Thyroid gland (tissue), 4 donors: ENCODE data around the gene FRG2.

Experiments
- CTCF ChIP-seq, 6 experiments: fragments of 200-600 bp in 3 of 6; fragments of 450-650 bp in 3 of 6; sonication (generic) in 3 of 6; IDR thresholded peaks; one replicate each; pipeline ENCODE4 v1.5.1; 2016 to 2019; ENCODE audit warnings: antibody characterized with exemption in 6 of 6, mild to moderate bottlenecking in 2 of 6, inconsistent platforms in 1 of 6, moderate library complexity in 1 of 6
- POLR2A ChIP-seq, 2 donors: fragments of 450-650 bp; IDR thresholded peaks; one replicate each; pipeline ENCODE4 v1.6.1; 2017; ENCODE audit warnings: antibody characterized with exemption in 2 of 2, mild to moderate bottlenecking in 2 of 2, moderate library complexity in 1 of 2

- TF ChIP-seq CTCF (IDR thresholded peaks at IDR 0.05) (no peak), POLR2A (IDR thresholded peaks at IDR 0.05) (no peak)
These were observed 47.6 kb downstream of the FRG2 start for GRCh38 chr4:189979196-189980047.
